CD4-positive, alpha-beta T cell treated with Interleukin-4 for 4 hours (primary cell): ENCODE results near the gene VPS36.
"Not testable (repeated sequence)": the region's sequence is repeated elsewhere in the genome, so short reads cannot be mapped to it uniquely, and the experiment has no call there.

Experiments used
- DNase-seq: peaks from one replicate; pipeline ENCODE4 v3.0.0-alpha.2; 2020

Gene VPS36

GRCh38 chr13:52374389-52374788 is 76.0 kb downstream of the VPS36 start:
- no peak for DNase-seq

GRCh38 chr13:52373277-52373676 is 77.2 kb downstream of the VPS36 start:
- not testable (repeated sequence) for DNase-seq

GRCh38 chr13:52371736-52372247 is 78.6 kb downstream of the VPS36 start:
- DNase-seq, result no peak

GRCh38 chr13:52366291-52366690 is 84.1 kb downstream of the VPS36 start:
- DNase-seq, result no peak
